NCI-H2227 treated with DMSO at 0.1 percent for 48 hours (cell line): ENCODE data around the gene RIPOR1.

Source experiments
- DNase-seq: peaks from one replicate; lab custom pipeline; 2025; lab: John Stamatoyannopoulos, UW

RIPOR1 gene

DNA sequence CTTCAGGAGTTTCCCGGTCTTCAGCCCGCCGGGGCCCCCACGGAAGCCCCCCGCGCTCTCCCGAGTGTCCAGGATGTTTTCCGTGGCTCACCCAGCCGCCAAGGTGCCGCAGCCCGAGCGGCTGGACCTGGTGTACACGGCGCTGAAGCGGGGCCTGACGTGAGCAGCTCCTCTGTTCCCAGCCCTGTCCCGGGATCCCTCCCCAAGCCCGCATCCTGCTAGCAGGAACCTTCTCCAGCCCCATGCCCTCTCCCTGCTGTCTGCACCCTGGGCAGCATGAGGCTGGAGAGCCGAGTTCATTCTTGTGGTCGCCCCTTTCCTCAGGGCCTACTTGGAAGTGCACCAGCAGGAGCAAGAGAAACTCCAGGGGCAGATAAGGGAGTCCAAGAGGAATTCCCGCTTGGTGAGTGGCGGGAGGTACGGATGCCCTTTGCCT is 10.1 kb downstream of the RIPOR1 start:
- no peak for DNase-seq

DNA sequence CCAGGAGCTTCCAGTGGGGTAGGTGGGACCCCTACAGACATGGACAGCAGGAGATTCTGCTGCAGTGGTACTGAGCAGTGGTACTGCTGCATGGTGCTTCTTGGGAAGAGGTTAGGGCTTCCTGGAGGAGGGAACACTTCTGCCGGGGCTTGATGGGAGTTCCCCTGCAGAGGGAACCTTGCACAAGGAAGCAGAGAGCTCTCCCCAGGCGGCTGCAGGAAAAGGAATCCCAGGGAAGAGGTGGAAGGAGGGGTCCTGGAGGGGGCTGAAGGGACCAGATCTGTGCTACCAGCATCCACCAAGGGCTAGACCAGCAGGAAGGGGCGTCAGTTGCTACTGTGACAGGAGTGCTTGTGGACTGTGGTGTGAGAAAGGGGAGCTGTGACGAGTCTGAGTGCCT is 10.6 kb downstream of the RIPOR1 start:
- no peak for DNase-seq

DNA sequence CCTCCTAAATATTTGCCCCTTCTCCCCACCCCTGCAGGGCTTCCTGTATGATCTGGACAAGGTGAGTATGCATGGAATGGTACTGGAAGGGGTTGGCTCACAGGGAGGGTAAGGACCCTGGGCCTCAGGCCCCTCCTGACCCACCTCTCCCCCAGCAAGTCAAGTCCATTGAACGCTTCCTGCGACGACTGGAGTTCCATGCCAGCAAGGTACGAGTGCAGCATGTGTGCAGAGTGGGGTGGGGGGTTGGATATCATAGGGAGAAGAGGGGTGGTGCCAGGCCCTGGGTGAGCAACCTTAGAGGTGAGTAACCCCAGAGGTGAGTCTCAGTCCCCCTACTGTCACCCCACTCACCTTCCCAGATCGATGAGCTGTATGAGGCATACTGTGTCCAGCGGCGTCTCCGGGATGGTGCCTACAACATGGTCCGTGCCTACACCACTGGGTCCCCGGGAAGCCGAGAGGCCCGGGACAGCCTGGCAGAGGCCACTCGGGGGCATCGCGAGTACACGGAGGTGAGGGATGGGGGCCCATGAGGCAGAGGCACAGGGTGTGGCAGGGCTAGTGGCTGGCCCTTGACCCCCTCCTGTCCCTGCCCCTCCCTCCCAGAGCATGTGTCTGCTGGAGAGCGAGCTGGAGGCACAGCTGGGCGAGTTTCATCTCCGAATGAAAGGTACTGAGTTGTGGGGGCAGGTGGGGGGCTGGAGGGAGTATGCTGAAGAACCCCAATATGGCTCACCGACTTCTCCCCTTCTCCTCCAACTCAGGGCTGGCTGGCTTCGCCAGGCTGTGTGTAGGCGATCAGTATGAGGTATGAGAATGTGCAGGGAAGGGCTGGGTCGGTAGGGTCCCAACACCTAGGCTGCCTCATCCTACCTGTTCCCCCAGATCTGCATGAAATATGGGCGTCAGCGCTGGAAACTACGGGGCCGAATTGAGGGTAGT is 11.3 kb downstream of the RIPOR1 start:
- DNase-seq = no peak

DNA sequence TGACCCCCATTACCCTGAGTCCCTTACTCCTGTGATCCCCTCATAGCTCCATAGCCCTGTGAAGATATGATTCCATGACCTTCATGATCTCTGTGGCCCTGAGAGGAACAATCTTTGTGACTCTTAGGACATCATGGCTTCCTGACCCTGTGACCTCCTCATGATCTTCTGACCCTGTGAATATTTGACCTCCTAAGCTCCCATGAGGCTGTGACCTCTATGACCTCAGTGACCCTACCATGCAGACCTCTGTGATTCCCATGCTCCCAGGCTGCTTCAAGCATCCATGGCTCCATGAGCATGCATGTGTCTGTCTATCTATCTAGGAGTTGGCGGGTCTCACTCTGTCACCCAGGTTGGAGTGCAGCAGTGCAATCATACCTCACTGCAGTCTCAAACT is 12.1 kb downstream of the RIPOR1 start:
- no peak for DNase-seq

DNA sequence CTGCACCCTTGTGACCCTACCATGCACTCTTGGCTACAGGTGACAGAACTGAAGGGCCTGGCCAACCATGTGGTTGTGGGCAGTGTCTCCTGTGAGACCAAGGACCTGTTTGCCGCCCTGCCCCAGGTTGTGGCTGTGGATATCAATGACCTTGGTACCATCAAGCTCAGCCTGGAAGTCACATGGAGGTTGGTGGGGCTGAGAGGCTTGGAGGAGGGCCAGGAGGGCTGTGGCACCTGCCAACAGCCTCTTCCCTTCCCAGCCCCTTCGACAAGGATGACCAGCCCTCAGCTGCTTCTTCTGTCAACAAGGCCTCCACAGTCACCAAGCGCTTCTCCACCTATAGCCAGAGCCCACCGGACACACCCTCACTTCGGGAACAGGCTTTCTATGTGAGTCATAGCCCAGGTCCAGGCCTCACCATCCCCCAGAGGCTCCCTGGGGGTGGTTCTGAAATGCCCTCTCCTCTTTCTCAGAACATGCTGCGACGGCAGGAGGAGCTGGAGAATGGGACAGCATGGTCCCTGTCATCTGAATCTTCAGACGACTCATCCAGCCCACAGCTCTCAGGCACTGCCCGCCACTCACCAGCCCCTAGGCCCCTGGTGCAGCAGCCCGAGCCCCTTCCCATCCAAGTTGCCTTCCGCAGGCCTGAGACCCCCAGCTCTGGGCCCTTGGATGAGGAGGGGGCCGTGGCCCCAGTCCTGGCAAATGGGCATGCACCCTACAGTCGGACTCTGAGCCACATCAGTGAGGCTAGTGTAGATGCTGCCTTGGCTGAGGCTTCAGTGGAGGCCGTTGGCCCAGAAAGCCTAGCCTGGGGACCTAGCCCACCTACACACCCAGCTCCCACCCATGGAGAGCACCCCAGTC is 13.0 kb downstream of the RIPOR1 start:
- DNase-seq = no peak

DNA sequence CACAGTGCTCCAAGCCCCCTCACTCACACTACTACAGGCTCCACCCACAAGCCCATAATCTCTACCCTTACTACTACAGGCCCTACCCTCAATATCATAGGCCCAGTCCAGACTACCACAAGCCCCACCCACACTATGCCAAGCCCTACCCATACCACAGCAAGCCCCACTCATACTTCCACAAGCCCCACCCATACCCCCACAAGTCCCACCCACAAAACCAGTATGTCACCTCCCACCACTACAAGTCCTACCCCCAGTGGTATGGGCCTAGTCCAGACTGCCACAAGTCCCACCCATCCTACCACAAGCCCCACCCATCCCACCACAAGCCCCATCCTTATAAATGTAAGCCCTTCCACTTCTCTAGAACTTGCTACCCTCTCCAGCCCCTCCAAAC is 13.8 kb downstream of the RIPOR1 start:
- no peak for DNase-seq

DNA sequence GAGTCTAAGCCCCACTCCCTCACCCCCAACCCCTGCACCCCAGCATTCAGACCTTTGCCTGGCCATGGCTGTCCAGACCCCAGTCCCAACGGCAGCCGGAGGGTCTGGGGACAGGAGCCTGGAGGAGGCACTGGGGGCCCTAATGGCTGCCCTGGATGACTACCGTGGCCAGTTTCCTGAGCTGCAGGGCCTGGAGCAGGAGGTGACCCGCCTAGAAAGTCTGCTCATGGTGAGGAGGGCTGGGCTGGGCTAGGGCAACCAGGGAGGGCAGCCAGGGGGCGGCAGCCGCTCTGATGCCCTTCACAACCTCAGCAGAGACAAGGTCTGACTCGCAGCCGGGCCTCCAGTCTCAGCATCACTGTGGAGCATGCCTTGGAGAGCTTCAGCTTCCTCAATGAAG is 14.4 kb downstream of the RIPOR1 start:
- DNase-seq = no peak

DNA sequence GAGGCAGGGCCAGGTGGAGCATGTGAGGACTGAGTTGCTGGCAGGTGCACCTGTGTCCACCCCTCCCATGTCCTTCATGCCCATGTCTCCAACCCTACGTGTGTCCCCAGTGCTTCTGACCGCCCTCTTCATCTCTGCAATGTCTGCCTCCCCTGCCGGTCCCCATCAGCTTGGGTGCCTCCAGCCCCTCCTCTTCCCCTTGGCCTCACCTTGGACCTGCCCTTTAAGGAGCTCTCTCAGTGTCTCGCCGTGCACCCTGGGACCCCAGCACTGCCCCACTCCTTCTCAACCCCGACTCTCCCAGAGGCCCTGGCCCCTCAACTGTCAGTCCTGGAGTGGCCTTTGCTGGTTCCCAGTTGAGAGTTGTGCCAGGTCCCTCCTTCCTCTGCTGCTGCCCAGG is 15.0 kb downstream of the RIPOR1 start:
- DNase-seq = no peak

DNA sequence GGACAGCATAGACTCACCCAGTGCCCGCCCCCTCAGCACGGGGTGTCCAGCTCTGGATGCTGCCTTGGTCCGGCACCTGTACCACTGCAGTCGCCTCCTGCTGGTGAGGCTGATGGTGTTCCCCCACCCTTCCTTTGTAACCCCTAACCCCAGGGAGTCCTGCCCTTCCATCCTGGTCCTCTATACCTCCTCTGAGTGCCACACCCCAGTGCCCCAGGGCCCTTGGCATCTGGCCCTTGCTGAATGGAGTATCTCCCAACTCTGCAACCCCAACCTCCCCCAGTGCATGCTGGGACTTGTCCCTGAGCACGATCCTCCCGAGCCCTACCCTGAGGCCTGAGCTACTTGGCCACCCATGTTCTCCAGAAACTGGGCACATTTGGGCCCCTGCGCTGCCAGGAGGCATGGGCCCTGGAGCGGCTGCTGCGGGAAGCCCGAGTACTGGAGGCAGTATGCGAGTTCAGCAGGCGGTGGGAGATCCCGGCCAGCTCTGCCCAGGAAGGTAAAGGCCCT is 15.8 kb downstream of the RIPOR1 start:
- DNase-seq = no peak

DNA sequence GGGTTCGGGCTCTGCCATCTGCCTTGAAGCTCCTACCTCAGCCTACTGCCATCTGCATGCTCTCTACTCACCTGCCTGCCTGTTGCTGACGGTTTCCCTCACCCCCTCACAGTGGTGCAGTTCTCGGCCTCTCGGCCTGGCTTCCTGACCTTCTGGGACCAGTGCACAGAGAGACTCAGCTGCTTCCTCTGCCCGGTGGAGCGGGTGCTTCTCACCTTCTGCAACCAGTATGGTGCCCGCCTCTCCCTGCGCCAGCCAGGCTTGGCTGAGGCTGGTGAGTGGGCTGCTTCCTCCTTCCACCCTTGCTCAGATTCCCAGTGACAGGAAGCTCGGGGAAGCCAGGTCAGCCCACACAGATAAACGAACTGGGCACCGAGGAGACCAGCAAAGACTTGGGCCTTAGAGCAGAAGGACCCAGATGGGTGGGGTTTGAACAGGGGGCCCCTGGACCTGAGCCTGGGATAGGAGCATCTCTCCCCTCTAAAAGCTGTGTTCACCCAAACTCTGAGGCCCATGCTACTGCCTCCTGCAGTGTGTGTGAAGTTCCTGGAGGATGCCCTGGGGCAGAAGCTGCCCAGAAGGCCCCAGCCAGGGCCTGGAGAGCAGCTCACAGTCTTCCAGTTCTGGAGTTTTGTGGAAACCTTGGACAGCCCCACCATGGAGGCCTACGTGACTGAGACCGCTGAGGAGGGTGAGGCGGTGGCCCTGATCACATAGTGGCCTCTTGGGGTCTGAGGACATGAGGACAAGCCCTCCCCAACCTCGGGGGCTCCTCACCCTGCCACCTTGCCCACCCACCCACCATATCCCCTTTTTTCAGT is 16.4 kb downstream of the RIPOR1 start:
- DNase-seq = no peak

DNA sequence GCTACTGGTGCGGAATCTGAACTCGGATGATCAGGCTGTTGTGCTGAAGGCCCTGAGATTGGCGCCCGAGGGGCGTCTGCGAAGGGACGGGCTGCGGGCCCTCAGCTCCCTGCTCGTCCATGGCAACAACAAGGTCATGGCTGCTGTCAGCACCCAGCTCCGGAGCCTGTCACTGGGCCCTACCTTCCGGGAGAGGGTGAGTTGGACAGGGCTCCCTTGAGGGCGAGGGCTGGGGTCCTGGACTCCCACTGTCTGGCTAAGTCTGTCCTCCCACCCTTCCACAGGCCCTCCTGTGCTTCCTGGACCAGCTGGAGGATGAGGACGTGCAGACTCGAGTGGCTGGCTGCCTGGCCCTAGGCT is 17.0 kb downstream of the RIPOR1 start:
- DNase-seq = no peak

DNA sequence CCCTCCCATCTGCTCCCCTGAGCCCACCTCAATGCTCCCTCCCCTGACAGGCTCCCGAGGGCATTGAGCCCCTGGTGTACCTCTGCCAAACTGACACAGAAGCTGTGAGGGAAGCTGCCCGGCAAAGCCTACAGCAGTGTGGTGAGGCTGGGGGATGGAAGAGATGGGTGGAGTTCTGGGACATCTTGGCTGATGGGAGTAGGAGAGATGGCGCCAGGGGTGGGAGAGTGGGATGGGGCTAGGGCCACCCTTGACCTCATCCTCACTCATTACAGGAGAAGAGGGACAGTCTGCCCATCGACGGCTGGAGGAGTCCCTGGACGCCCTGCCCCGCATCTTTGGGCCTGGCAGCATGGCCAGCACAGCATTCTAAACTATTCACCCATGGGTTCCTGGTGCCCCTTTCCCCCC is 17.5 kb downstream of the RIPOR1 start:
- DNase-seq = no peak

DNA sequence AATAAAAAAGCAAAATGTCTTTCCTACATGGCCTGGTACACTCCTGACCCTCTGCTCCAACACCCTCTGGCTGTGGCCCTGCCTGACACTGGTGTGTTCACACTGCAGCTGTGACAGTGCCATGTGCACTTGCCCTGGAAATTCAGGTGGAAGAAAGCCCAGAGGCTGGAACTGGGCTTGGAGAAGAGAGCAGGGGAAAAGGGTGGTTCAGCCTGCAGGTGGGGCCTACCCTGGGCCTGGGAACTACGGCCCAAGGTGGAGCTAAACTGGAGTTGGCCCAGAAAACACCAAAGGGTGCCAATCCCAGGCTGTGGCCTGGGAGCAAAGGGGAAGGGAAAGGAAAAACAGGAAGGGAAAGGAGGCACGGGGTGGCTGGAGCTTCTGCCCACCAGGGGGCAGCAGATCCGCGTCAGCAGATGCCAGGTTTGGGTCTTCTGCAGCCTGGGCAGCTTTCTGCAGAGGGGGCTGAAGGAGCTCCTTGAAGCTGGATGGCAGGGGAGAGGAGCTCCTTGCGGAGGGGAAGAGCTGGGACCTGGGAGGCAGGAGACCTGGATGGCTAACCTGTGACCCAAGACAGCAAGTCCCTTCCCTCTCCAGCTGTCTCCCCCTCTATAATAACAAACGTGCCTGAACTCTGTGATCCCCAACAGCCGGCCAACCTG is 18.3 kb downstream of the RIPOR1 start:
- peak; percentile 25 for DNase-seq

DNA sequence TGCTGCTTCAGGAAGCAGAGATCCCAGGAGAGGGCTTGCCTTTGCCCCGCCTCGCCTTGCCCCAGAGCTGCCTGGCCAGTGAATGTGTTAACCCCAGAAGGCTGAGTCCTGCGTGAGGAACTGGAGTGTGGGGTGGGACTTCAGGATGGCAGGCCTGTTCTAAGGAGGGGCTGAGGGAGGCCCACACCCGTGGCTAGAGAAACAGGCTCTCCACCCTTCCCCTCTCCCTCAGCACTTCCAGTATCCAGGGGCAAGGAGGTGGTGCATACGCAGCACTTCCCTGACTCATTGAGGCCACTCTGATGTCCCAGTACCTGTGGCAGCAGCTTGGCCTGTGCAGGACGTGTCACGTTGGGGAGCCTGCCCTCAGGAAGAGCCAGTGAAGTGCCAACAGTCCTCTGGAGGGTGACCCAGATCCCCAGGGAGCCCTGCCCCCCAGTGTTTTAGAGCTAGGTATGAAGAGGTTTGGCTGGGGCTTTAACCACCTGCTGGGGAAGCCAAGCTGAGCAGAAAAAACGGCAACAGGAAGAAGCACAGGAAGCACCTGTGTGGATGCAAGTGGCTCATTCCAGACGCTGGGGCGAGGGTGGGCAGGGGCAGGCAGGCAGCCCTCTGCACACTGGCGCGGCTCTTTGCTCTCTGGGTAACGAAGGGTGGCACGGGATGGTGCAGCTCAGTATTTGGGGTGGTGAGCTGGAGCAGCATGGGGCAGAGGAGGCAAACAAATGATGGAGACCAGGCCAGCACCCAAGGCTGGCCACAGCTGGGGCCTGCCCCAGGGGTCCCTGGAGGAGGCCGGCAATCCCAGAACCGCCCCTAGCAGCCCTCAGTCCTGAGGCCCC is 19.0 kb downstream of the RIPOR1 start:
- no peak for DNase-seq

DNA sequence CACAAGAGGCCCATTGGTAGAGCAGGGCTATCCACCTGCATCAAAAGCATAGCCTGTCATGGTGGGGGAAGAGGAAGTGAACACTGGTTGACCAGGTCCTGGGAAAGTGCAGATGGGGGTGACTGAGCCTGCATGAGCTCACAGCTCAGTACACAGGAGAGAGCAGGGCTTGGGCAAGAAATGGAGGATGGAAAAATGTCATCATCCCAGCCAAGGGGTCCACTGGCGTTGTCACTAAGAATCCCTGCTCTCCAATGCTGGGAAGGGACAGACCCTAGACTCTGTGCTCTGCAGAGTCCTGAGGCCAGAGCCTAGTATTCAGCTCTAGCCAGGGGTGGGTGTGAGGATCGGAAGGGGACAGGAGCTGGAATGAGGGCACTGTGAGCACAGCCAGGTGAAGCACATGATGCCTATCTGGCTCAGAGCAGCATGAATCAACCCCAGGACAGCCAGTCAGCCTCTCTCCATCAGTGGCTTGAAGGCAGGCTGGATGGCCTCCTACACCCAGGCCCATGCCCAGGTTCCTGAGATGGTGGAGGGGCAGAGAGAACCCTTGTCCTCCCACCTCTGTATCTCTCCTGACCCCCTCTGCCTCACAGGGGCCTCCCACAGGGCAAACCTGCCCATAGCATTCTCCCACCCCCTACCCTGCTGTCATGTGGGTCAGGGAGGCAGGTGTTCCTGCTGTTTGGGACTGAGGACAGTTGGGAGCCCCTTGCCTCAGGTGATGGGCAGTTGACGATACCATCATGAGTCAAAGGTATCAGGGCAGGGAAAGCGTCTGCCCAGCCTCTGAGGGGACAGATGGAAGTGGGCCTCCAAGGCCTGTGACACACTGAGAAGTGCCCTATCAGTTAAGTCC is 19.9 kb downstream of the RIPOR1 start:
- no peak for DNase-seq

DNA sequence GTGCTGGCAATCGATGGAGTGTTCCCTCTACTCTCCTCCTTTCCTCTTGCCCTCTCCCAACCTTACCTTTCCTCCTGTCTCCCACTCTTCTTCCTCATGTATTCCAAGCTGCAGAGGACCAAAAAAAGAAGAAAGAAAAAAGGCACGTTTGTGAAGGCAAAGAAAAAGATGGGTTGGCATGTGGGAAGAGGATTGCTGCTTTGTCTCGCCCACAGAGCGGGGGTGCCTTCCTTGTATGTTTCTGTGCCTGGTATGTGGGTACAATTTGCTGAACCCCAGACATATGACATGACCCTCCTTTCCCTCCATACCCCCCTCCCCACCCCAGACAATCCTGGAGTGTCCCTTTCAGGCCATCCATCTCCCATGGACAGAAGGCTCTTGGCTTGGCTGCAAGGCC is 20.6 kb downstream of the RIPOR1 start:
- DNase-seq = no peak

DNA sequence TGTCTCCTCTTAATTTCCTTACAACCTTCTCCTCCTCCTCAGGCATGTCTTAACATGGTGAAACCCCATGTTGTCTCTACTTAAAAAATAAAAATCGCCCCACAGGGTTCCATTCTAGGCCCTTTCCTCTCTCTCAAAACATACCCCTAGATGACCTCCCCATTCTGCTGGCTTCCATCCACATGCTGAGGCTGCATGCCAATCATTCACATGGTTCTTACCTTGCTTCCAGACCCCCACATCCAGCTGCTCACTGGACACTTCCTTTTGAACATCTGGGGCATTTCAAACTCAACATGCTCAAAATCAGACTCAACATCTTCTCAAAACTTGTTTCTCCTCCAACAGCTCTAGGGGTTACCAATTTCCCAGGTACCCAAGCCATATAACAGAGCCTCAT is 21.3 kb downstream of the RIPOR1 start:
- DNase-seq = no peak

DNA sequence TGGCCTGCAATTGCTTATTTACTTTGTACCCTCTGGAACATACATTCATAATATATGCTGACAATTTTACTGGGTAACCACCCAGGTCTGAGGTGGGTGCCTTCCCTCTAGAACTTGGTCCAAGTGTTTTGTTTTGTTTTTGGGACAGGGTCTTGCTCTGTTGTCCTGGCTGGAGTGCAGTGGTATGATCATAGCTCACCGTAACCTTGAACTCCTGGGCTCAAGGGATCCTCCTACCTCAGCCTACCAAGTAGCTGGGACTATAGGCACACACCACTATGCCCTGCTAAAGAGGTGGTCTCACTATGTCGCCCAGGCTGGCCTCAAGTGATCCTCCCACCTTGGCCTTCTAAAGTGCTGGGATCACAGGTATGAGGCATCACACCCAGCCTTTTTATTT is 22.5 kb downstream of the RIPOR1 start:
- DNase-seq = no peak

DNA sequence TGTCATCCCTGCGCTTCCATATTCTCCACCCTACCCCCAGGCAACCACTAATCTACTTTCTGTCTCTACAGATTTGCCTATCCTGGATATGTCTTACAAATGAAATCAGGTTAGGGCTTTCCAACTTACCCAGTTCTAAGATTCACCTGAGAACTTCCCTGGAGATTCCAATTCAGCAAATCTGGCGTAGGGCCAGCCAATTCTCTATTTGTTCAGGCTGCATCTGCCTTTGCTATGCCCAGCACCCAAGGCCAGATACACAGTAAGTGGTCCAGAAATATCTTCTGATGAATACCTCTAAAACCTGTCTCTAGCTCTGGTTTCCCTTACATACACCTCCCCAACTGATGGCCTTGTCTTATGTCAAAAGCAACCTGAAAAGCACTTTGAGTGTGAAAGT is 23.3 kb downstream of the RIPOR1 start:
- no peak for DNase-seq

DNA sequence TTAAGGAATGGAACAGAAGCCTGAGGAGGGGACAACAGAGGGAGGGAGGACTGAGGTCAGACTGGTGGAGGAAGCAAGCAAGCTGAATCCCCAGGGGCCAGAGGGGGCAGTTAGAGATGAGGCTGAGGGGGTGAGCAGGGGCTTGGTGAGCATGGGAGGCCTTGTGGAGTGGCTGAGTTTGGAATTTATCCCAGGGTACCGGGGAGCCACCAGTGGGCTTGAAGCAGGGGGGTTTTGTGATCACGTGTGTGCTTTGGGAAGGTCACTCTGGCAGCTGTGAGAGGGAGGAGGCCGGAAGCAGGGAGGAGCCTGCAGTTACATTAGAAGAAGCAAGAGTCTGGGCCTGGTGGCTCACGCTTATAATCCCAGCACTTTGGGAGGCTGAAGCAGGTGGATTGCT is 23.8 kb downstream of the RIPOR1 start:
- DNase-seq = no peak
